WTC11 (cell line): Measurements from ENCODE around the gene CACNA1C.

Experiments used
- CREB1 ChIP-seq: sonication (generic); formaldehyde crosslinking; IDR thresholded peaks from 2 replicates; pipeline ENCODE4 v1.8.0; 2023; ENCODE audit warnings: mild to moderate bottlenecking, missing genetic modification reagents
- HMGXB4 ChIP-seq: sonication (generic); formaldehyde crosslinking; IDR thresholded peaks from 2 replicates; pipeline ENCODE4 v1.8.1; 2023; ENCODE audit warnings: mild to moderate bottlenecking, moderate library complexity, missing genetic modification reagents
- JUN ChIP-seq: sonication (generic); formaldehyde crosslinking; IDR thresholded peaks from 2 replicates; pipeline ENCODE4 v1.8.0; 2023; ENCODE audit warnings: mild to moderate bottlenecking, missing genetic modification reagents
- NR2C2 ChIP-seq: sonication (generic); formaldehyde crosslinking; IDR thresholded peaks from 2 replicates; pipeline ENCODE4 v1.8.0; 2022; ENCODE audit warnings: mild to moderate bottlenecking, missing genetic modification reagents
- RELA ChIP-seq: sonication (generic); formaldehyde crosslinking; IDR thresholded peaks from 2 replicates; pipeline ENCODE4 v1.8.1; 2022; ENCODE audit warnings: missing genetic modification reagents, mild to moderate bottlenecking, borderline replicate concordance

GRCh38 chr12:2317772-2318171 is 265.0 kb downstream of the CACNA1C start:
- TF ChIP-seq HMGXB4 (CRISPR knock-in tag): no peak
- no peak for TF ChIP-seq JUN (CRISPR knock-in tag)
- TF ChIP-seq RELA: no peak
- TF ChIP-seq CREB1 (CRISPR knock-in tag): no peak
- TF ChIP-seq NR2C2 (CRISPR knock-in tag): no peak
